ENCODE results near the gene ATF4. TPM values are rescaled to one million over a fixed set of nuclear protein-coding genes. Genes with fewer than 3 reads are reported as not detected.

The ATF4 gene
- total and polyA plus RNA-seq, 2 of the 8 experiments (the other 6 are each of a cell fraction or from before 2014, with no cell fraction given) = 553 to 704 TPM

DNA sequence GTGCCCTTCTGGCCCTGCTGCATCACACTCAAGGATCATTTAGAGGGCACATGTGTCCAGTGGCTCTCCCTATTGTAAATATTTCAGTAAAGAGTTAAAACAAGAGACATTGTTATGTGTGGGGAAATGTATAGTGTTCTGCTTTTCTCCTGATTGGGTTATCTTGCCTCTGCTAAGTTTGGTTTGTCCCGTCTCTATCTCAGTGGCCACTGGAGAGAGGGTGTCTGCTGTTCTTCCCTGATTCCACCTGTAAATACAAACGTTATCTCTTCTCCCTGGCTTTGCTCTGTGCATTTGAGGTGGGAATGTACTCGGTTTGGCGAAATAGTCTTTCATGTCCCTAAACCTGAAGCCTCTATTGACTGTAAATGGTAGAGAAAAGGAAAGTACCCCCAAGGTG, 12.0 kb upstream of the ATF4 start:
- CTCF ChIA-PET (ENCODE audit: partially characterized antibody) = interaction anchor here (0.7 to 4.8 kb wide), 5 partner anchors 12 to 109 kb away, joined by 4 to 22 read pairs (median 14); partner anchors contain the start of gene TAB1
- Histone ChIP-seq H3K14ac (ENCODE audit: insufficient read length) (no peak overlapping the region), H2AK5ac (ENCODE audit: low read depth, low read length) (no peak overlapping the region), H4K8ac (ENCODE audit: extremely low read depth, insufficient read depth, low read length) (no peak overlapping the region), H3K4me1 (replicated peaks in 1 of 4; ENCODE audit: control insufficient read depth in 3 of 4, insufficient read depth in 4 of 4, low read length in 3 of 4) (peaks cover 0 to 3% (median 0%) of the 10 kb centered on the region in 4 experiments; a peak in 2 of 7 replicates), H2AFZ (ENCODE audit: low read length) (no peak overlapping the region), H3K9ac (replicated peaks in 1 of 4; ENCODE audit: extremely low read depth in 1 of 4, low read depth in 3 of 4, low read length in 3 of 4) (no peak overlapping the region), H3K56ac (replicated peaks; ENCODE audit: insufficient read length, low read depth, low read length) (no peak overlapping the region), H3K79me2 (ENCODE audit: control insufficient read depth in 1 of 2, insufficient read depth in 2 of 2, low read length in 2 of 2) (peaks cover 0 to 5% of the 10 kb centered on the region in 2 experiments; a peak in 2 of 4 replicates), H3K4me2 (ENCODE audit: insufficient read depth in 1 of 2, low read depth in 2 of 2, low read length in 2 of 2) (no peak overlapping the region), H3K23me2 (ENCODE audit: low read depth, low read length) (no peaks in the 10 kb centered on the region; the same call in 1 of the 2 replicates), H2BK12ac (ENCODE audit: low read depth, low read length) (no peak overlapping the region), H3K4ac (replicated peaks; ENCODE audit: insufficient read length, low read depth, low read length) (no peak overlapping the region), H3K27me3 (replicated peaks in 1 of 4; ENCODE audit: control insufficient read depth in 3 of 4, extremely low read depth in 1 of 4, insufficient read depth in 3 of 4, low read length in 3 of 4) (peaks cover 38 to 77% (median 75%) of the 10 kb centered on the region in 4 experiments), H4K5ac (ENCODE audit: insufficient read length, low read depth, low read length) (no peak overlapping the region), H3K4me3 (ENCODE audit: extremely low read depth in 1 of 4, insufficient read depth in 2 of 4, low read depth in 3 of 4, low read length in 4 of 4) (no peak overlapping the region), H2BK120ac (replicated peaks; ENCODE audit: low read depth, low read length) (no peak overlapping the region), H3K36me3 (ENCODE audit: control insufficient read depth in 2 of 4, insufficient read depth in 4 of 4, low read length in 3 of 4) (peaks cover 13 to 72% (median 44%) of the 10 kb centered on the region in 4 experiments), H4K91ac (replicated peaks; ENCODE audit: insufficient read length, low read length) (no peak overlapping the region), H3K18ac (ENCODE audit: extremely low read depth, low read length) (no peak overlapping the region), H3K23ac (ENCODE audit: insufficient read length) (no peak overlapping the region), H2BK15ac (ENCODE audit: low read length) (no peak overlapping the region), H2BK5ac (ENCODE audit: low read depth, low read length) (no peak overlapping the region), H4K20me1 (replicated peaks in 1 of 2; ENCODE audit: control insufficient read depth in 1 of 2, insufficient read depth in 2 of 2, low read length in 2 of 2) (peaks cover 43 to 63% of the 10 kb centered on the region in 2 experiments), H3K9me3 (ENCODE audit: insufficient read depth in 2 of 2, low read depth in 1 of 2, low read length in 1 of 2) (no peaks in the 10 kb centered on the region), H3K79me1 (ENCODE audit: low read depth, low read length) (peaks cover 2% of the 10 kb centered on the region), H3K27ac (ENCODE audit: low read depth, low read length) (no peak overlapping the region), H2BK20ac (ENCODE audit: low read length) (no peak overlapping the region)
- DNase-seq (ENCODE audit: low read depth in 1 of 2, low spot score in 2 of 2) = no peak
- POLR2A ChIA-PET (ENCODE audit: partially characterized antibody) = interaction anchor here (1.2 to 2.9 kb wide), 2 partner anchors 9 to 16 kb away, joined by 4 to 16 read pairs; no protein-coding TSS in a partner anchor
- TF ChIP-seq, protein P1, sequence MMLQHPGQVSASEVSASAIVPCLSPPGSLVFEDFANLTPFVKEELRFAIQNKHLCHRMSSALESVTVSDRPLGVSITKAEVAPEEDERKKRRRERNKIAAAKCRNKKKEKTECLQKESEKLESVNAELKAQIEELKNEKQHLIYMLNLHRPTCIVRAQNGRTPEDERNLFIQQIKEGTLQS (IDR thresholded peaks at IDR 0.05; ENCODE audit: insufficient read depth, low read depth, low read length) = no peak
- TF ChIP-seq CEBPB (IDR thresholded peaks at IDR 0.05; ENCODE audit: low read depth, low read length) (no peak), YY1 (IDR thresholded peaks at IDR 0.05; ENCODE audit: low read depth, low read length) (no peak), EGR1 (IDR thresholded peaks at IDR 0.05; ENCODE audit: borderline replicate concordance, low read depth, low read length) (no peak), SP1 (IDR thresholded peaks at IDR 0.05; ENCODE audit: low read depth, low read length) (no peak), POU5F1 (IDR thresholded peaks at IDR 0.05; ENCODE audit: low read depth, low read length) (no peak)
- TF ChIP-seq, protein P2, sequence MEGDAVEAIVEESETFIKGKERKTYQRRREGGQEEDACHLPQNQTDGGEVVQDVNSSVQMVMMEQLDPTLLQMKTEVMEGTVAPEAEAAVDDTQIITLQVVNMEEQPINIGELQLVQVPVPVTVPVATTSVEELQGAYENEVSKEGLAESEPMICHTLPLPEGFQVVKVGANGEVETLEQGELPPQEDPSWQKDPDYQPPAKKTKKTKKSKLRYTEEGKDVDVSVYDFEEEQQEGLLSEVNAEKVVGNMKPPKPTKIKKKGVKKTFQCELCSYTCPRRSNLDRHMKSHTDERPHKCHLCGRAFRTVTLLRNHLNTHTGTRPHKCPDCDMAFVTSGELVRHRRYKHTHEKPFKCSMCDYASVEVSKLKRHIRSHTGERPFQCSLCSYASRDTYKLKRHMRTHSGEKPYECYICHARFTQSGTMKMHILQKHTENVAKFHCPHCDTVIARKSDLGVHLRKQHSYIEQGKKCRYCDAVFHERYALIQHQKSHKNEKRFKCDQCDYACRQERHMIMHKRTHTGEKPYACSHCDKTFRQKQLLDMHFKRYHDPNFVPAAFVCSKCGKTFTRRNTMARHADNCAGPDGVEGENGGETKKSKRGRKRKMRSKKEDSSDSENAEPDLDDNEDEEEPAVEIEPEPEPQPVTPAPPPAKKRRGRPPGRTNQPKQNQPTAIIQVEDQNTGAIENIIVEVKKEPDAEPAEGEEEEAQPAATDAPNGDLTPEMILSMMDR (IDR thresholded peaks at IDR 0.05; ENCODE audit: control extremely low read depth in 1 of 3, insufficient read depth in 1 of 3, low read depth in 1 of 3, low read length in 3 of 3) = no peak
- TF ChIP-seq, protein P3, sequence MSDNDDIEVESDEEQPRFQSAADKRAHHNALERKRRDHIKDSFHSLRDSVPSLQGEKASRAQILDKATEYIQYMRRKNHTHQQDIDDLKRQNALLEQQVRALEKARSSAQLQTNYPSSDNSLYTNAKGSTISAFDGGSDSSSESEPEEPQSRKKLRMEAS (IDR thresholded peaks at IDR 0.05) = no peak
- no peak for FAIRE-seq
- 80% methylated on average over 4 of the region's 4 CpGs; no CpG with 5 or more reads in 1 of the 2 experiments for WGBS, 2 experiments (ENCODE audit: extremely low coverage in 1 of 2, insufficient coverage in 1 of 2, insufficient read length in 1 of 2, insufficient replicate concordance in 2 of 2, low coverage in 1 of 2, low lambda C conversion rate in 2 of 2, missing lambda C conversion rate in 1 of 2)

Measured in H1 (cell line).